HuH-7 (cell line): ENCODE data around the gene RNH1.
A peak's percentile ranks its signal among the peaks of the same experiment; 100 is the strongest.

ENCODE experiments used
- DNase-seq: peaks from one replicate; pipeline ENCODE4 v3.0.0; 2011; ENCODE audit warnings: low spot score

The RNH1 gene

DNA sequence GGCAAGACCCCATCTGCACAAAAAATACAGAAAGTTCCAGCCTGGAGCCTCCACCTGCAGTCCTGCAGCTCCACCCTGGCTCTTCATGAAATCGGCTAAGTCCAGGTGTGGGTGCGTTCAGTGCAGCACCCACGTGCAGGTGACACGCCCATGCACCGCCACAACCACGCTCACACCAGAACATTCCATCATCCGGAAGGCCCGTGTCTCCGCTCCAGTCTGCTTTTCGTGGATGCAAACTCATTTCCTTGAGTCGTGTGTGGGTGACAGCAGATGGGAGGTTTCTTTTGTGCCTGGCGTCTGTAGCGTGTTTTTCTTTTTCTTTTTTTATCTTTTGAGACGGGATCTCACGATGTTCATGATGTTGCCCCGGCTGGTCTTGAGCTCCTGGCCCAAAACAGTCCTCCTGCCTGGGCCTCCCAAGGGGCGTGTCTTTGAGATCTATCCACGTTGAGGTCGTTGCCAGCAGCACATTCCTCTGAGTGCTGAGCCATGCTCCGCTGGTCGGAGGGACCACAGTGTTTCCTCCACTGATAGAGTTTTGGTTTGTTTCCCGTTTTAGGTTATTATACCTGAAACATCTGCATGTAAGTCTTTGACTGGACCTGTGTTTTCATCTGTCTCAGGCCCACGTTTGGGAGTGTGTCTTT lies 49.8 kb downstream of the RNH1 start:
- DNase-seq, result no peak

DNA sequence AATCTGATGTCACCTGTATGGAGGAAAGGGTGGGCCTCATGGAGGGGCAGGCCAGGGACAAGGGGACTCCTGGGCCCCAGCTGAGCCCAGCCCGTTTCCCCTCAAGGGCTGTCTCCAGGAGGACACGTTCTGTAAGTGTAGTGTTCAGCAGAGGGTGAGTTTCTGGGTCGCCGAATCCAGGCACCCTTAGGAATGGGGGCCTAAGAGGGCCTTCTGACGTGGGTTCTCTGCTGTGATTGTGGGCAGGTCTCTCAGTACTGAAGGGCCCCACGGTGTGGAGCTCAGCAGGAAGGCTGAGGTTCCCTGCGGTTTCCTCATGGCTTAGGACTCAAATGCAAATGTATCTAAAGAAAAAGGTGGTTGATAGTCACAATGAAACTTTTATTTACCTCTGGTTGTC lies 50.5 kb downstream of the RNH1 start:
- DNase-seq, result no peak

DNA sequence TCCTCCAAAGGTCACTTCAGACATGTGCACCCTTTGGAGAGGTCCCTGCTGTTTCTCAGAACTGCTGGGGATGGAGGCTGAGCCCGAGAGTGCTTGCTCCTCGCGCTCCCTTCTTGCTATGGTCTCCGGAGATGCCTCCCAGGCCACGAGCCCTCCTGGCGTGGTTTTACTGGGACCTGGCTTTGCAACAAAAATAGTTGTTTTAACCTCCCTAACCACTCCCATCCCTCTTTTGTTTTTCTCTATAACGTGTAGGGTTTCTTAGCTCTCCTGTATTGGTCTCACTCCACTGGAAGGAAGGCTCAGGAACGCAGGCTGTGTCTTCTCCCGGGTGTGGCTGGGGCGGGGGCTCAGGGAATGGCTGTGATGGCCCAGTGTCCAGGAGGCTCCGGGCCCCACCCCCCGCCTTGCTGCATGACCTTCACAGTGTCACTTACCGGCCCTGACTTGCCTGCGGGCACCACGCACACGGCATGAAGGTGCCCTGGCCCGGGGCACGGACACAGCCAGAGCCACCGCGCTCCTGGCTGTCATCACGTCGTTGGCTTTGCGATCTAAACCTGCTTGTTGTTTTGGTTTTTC lies 51.4 kb downstream of the RNH1 start:
- no peak for DNase-seq

DNA sequence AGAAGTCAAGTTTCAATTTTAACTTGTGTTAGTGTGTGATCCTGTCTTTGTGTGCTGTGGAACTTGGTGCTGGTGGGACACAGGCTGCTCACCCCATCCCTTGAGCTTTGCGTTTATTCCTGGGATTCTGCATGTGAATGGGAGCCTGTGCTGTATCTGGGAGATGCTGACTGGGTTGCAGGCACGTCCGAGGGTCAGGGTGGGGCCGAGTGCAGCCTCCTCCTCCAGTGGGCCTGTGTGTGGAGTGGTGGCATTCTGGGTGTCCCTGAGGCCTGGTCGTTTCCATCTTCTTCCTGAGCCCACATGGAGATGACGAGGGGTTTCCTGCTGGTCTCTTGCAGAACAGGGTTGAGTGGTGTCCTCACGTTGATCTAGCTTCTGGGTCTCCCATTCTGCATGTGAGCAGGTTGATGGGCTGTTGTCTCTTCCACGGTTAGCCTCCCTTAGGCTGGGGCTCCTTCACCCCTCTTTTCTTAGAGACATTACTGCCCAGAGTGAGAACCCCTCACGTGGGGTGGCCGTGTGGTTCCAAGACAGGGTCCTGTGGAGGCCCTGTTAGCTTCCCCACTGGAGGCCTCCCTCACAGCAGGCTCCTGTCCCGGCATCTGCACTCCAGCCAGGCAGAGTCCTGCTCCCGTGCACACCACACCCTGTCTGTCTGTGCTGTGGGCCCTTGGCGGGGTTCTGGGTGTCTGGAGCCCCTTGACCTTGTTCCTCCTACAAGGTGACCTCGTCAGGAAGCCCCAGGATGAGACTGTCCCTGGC lies 52.1 kb downstream of the RNH1 start:
- DNase-seq, result no peak

DNA sequence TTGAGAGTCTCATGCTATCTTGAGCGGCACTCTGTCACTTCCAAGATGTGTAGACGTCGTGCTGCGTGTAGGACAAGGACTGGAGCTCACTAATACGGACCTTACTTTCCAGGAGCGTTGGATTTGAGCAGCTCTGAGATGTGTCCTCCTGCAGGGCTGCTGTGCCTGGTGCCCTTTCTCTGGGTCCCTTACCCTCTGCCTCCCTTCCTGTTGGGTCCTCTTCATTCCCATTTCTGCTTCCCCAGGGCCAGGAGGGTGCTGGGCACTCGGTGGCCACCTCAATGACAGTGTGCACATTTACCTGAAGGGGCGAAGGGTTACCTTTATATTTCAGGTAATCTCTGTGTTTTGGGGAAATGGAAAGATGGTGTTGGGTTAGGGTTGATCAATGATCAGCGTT lies 53.0 kb downstream of the RNH1 start:
- DNase-seq, result no peak

DNA sequence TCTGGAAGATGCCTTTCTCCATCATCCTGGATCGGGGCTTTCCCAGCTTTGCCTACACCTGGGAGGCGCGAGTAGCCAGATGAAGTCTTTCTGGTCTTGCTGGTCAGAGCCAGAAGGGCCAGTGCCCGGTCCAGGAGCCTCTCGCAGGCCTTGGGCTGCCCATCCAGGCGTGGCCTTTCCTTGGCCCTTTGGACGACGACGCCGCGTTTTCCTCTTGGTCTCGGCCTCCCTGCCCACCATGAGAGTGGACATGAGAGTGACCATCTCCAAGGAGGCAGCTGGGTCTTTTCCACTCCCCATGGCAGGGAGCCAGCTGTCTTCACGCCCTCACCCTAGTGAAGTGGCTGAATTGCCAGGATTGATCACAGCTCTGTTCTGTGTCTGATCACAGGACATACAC lies 53.5 kb downstream of the RNH1 start:
- DNase-seq, result no peak

DNA sequence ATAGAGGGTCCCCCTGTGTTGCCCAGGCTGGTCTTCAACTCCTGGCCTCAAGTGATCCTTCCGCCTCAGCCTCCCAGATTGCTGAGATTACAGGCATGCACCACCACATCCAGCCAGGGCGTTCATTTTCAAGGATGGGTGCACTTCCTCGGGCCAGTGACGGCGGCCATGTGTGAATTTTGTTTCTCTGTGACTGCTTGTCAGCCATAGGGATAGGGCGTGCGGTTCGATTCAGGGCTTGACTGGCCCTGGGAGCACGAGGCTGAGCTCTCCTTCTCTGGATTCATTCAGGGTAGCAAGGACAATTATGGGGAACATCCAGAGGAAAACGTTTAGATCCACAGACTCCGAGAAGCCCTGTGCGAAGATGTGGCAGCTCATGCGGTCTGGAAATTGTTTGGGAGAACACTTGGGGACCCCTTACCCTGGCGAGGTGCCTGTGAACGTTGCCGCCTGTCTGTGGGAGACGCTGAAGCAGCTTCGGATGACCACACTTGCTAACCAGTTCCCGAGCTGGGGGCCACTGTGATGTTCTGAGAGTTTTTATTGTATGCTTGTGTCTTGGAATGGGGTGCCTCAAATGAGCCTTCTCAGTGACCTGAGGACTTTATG lies 54.0 kb downstream of the RNH1 start:
- DNase-seq, result no peak

DNA sequence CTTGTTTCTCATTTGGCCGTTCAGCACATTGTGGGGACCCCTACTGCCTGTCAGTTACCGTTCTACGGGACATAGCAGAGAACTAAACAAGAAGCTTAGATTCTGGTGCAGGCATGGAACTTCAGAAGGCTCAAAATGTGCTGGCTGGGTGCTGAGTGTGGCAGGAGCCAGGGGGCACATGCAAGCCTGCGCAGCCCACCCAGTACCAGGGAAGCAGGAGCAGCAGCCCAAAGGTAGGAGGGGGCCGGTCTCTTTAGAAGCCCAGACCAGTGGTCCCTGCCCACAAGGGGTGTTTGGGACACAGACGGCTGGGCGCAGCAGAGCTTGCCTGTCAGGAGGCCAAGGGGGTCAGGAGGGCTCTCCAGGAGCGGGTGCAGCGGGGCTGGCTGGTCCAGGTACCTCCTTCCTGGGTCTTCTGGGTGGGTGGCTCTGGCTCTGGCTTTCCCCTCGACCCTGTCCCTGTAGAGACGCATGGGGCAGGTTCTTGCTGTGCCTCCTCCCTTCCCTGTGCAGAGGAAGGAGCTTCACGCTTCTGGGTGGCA lies 54.8 kb downstream of the RNH1 start:
- no peak for DNase-seq

DNA sequence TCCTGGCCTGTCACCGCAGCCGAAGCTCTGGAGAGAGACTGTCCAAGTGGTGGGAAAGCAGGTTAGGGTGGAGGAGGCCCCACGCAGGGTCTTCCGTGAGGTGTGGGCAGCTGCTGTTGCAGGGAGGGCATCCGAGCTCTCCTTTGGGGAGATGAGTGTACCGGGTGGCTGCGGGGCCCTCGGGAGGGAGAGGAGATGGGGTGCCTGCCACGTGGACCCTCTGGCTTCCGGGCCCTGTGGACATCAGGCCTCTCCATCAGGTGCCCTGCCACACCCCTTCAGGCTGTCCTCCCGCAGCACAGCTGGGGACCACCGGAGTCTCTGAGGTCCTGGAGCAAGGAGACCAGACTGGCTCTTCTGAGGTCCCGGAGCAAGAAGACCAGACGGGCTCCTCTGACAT lies 55.3 kb downstream of the RNH1 start:
- DNase-seq, result no peak

DNA sequence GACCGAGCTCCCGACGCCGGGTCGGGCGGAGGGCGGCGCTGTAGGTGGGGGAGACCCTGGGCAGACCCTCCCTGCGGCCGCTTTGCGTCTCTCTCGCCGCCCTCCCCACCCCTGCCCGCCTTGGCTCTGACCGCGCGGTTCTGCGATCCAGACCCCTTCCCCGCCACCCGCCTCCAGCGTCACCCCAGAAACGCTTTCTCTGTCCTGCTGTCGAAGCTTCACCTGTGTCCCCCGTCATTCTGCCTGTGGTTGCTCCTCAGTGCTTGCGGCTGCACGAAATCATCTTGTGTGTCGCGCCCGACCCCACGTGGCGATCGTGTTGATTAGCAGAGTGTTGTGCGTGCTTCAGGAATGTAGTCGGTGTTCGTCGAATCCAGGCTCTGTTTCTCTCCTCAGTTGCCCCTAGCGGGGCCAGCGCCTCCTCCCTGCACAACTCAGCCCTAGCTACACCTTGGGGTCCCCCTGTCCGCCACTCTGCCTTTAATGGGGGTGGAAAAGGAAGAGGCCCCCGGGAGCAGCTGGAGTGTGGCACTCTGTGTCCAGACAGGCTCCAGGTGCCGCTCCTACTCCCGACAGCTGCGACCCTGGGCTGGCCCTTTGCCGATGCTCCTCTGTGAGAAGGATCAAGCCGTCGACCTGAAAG lies 56.1 kb downstream of the RNH1 start:
- DNase-seq, result peak; percentile 66

DNA sequence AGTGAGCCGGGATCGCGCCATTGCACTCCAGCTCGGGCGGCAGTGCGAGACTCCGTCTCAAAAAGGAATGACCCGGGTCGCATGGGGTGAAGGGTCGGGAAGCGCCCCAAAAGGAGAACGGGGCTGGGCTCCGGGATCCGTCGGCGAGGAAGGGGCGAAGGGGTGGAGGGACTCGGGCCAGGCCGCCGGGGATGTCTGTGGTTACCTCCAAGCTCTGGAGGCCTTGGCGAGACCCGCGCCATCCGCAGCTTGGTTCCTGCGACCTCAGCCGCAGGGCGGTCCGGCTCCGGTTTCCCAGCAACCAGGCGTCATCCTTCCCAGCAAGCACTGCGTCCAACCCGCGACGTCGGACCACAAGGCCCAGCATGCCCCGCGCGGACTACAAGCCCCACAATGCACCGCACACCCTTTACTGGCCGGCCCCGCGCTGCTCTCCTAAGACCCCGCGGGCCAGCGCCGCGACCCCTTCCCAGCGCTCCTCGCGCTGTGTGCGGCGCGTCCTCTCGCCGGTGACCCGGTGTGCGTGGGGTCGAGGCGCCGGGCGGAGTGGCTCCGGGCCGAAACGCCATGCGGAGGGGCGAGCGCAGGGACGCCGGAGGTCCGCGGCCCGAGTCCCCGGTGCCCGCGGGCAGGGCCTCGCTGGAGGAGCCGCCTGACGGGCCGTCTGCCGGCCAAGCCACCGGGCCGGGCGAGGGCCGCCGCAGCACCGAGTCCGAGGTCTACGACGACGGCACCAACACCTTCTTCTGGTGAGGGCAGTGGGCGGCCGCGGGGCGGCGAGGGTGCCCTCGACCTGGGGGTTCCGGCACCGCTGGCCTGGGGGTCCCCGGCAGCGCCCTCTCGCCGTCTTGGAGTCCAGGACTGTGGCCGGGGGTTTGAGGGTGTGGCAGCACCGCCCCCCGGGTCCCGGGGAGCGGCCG lies 56.9 kb downstream of the RNH1 start, which contains the start of gene PTDSS2:
Gene PTDSS2 (plus strand): TSS at position 391 of the 920 bp plus-strand sequence. CDS start 177 bp downstream, at position 568.
- DNase-seq, result peak; percentile 94

DNA sequence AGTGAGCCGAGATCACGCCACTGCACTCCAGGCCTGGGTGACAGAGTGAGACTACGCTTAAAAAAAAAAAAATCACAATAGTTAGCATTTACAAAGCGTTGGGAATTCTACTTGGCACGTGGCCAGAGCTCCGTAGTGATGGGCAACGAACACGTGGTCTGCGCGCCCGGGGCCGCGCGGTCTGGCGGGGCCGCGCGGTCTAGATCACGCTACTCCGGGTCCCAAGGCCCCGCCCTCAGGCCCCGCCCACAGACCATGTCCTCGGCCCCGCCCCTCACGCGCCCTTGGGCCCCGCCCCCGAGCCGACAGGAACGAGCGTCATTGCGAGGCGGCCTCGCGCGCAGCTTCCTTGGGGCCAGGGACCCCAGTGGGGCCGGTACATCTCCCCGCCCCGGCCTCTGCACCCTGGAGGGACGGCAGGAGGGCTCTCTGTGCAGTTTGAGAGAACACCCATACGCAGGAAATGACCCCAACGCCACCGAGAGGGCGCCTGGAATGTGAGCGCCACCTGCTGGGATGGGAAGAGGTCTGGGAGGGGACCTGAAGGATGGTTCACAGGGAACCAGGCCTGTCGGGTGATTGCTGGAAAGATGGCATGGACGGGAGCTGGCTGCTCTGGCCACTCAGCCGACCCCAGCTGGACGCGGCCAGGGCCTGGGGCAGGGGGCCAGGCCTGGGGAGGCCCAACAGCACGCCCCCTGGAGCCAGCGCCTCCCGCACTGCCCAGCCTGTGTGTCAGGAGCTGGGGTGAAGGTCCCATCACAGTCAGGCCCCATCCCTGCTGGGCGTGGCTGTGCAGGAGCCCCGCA lies 58.9 kb downstream of the RNH1 start:
- peak; percentile 93 for DNase-seq

DNA sequence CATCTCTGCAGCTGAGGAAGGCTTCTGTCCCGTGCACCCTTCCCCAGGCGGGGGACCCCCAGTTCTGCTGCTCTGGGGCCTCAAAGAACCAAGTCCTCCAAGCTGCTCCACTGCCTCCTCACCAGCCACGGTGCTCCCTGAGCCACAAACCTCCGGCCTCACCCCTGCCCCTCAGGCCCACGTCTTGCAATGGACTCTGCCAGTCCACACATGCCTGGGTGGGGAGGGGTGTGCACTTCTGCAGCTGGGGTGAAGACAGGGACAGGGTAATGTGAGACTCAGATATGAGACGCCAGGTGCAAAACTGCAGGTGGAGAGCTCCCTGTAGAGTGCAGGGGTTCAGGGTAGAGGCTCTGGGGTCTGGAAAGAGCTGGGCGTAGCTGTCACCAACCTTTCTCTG lies 60.2 kb downstream of the RNH1 start:
- no peak for DNase-seq

DNA sequence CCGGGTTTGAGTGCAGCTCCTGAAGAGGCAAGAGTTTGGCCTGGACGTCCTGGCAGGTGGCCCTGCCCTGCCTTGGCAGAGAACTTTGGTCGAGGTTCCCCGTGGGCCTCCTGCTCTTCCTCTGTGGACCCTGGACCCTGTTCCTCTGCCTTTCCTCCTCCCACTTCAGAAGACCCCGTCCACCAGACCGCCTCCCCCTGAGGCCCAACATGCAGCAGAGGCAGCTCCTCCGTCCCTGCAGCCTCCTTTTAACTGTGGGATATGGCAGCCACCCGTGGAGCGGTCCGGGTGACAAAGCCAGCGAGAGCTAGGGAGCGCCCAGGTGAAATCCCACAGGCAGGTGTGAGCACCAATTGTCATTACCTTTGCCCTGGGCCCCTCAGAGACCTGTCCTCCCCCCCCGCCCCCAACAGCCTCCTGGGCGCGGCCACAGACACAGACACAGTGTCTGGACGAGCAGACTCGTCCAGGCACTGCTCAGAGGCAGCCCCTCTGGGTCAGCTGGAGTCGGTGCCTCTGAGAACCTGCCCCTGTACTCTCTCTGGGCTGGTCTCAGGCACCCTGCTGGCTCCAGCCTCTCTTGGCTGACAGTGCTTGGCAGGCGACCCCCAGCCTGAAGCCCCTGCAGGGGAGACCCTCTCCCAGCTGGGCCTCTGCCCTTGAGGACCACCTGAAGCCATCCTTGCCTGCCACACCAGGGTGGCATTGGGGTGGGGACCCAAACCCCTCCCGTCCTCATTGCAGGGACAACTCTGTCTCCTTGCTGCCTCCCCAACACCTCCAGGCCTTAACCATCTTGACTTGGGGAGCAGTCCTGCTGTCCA lies 61.1 kb downstream of the RNH1 start:
- no peak for DNase-seq
